PC-3 (cell line): ENCODE results near the gene IQSEC1. TPM values are rescaled to one million over a fixed set of nuclear protein-coding genes. Genes with fewer than 3 reads are reported as not detected.

Source experiments
- ATAC-seq: fragments of 200-7000 bp; cut with Tn5 transposase; 2 replicates; pipeline ENCODE4 v1.9.1; 2020; ENCODE audit warnings: mild to moderate bottlenecking, moderate library complexity
- BruUV-seq: library from RNA; stranded (reverse); fragments of 400-500 nt; replicated peaks from 2 replicates; lab custom pipeline; 2021; lab: Mats Ljungman, UMichigan
- CTCF ChIA-PET: fragments of 300-600 bp; sonication (Branson Sonifier 250); formaldehyde crosslinking; loops from one replicate; lab custom pipeline; 2022; ENCODE audit warnings: antibody characterized with exemption; lab: Charles Lee
- POLR2A ChIA-PET: fragments of 300-600 bp; sonication (Branson Sonifier 250); formaldehyde crosslinking; loops from one replicate; lab custom pipeline; 2022; ENCODE audit warnings: antibody characterized with exemption; ENCODE audit not compliant: unreplicated experiment; lab: Charles Lee
- DNase-seq: peaks from one replicate; pipeline ENCODE4 v3.0.0-alpha.2; 2015
- H2AFZ ChIP-seq: fragments of 300-600 bp; sonication (generic); 2 replicates; pipeline ENCODE4 v1.6.0; 2016; ENCODE audit warnings: antibody characterized with exemption, low read length
- H3F3A ChIP-seq: fragments of 300-600 bp; sonication (generic); one replicate; pipeline ENCODE4 v1.6.0; 2017; ENCODE audit warnings: antibody characterized with exemption, low read length, control low read depth, mild to moderate bottlenecking; ENCODE audit not compliant: unreplicated experiment
- H3K27ac ChIP-seq: fragments of 300-600 bp; sonication (generic); 2 replicates; pipeline ENCODE4 v1.5.1; 2016; ENCODE audit warnings: mild to moderate bottlenecking, low read length
- H3K27me3 ChIP-seq: fragments of 300-600 bp; sonication (generic); 2 replicates; pipeline ENCODE4 v1.6.1; 2016; ENCODE audit warnings: low read length, mixed read lengths
- H3K36me3 ChIP-seq: fragments of 300-600 bp; sonication (generic); 2 replicates; pipeline ENCODE4 v1.6.1; 2016; ENCODE audit warnings: low read depth, mixed run types, low read length, mixed read lengths
- H3K4me1 ChIP-seq: fragments of 300-600 bp; sonication (generic); 2 replicates; pipeline ENCODE4 v1.5.1; 2016; ENCODE audit warnings: low read length; ENCODE audit not compliant: insufficient read depth
- H3K4me2 ChIP-seq: fragments of 300-600 bp; sonication (generic); 2 replicates; pipeline ENCODE4 v1.6.0; 2016; ENCODE audit warnings: low read length
- H3K4me3 ChIP-seq: fragments of 300-600 bp; sonication (generic); 2 replicates; pipeline ENCODE4 v1.5.1; 2016; ENCODE audit warnings: mild to moderate bottlenecking, low read length, mixed read lengths
- H3K79me2 ChIP-seq: fragments of 300-600 bp; sonication (generic); 2 replicates; pipeline ENCODE4 v1.6.1; 2017; ENCODE audit warnings: low read length, mixed read lengths
- H3K9ac ChIP-seq: fragments of 300-600 bp; sonication (generic); 2 replicates; pipeline ENCODE4 v1.6.0; 2016; ENCODE audit warnings: mild to moderate bottlenecking, low read length
- H3K9me2 ChIP-seq: fragments of 300-600 bp; sonication (generic); replicated peaks from 2 replicates; pipeline ENCODE4 v1.6.1; 2016; ENCODE audit warnings: mixed run types, low read length, mixed read lengths
- H3K9me3 ChIP-seq: fragments of 300-600 bp; sonication (generic); 2 replicates; pipeline ENCODE4 v1.6.1; 2016; ENCODE audit warnings: low read length, mixed read lengths
- H4K20me1 ChIP-seq: fragments of 300-600 bp; sonication (generic); 2 replicates; pipeline ENCODE4 v1.6.1; 2016; ENCODE audit warnings: low read length, mixed read lengths
- EZH2 ChIP-seq: fragments of 300-600 bp; sonication (generic); IDR thresholded peaks from one replicate; pipeline ENCODE4 v1.6.1; 2017; ENCODE audit warnings: antibody characterized with exemption, mild to moderate bottlenecking, low read length; ENCODE audit not compliant: unreplicated experiment
- EZH2phosphoT487 ChIP-seq: fragments of 300-600 bp; sonication (generic); IDR thresholded peaks from 2 replicates; pipeline ENCODE4 v1.6.1; 2018; ENCODE audit warnings: mild to moderate bottlenecking, antibody characterized with exemption, low read length, borderline replicate concordance
- intact Hi-C: fragments of 100-400 bp; cut with micrococcal nuclease; formaldehyde crosslinking; loops from 2 replicates; pipeline ENCODE4 v1.9.0; 2023
- total RNA-seq: library from RNA; depleted of rRNA; stranded (reverse); fragments of >200 nt; gene quantifications from 2 replicates; pipeline ENCODE4 v1.2.3, GENCODE V29; 2014
- TF ChIP-seq, protein P1 (sequence below): fragments of 300-600 bp; sonication (generic); conservative IDR thresholded peaks from 2 replicates; pipeline ENCODE4 v1.5.1; 2017; ENCODE audit warnings: antibody characterized with exemption, low read depth, mild to moderate bottlenecking, low read length

IQSEC1 gene
- total RNA-seq, 1 experiment from 2014 or later: 37.9 TPM

DNA sequence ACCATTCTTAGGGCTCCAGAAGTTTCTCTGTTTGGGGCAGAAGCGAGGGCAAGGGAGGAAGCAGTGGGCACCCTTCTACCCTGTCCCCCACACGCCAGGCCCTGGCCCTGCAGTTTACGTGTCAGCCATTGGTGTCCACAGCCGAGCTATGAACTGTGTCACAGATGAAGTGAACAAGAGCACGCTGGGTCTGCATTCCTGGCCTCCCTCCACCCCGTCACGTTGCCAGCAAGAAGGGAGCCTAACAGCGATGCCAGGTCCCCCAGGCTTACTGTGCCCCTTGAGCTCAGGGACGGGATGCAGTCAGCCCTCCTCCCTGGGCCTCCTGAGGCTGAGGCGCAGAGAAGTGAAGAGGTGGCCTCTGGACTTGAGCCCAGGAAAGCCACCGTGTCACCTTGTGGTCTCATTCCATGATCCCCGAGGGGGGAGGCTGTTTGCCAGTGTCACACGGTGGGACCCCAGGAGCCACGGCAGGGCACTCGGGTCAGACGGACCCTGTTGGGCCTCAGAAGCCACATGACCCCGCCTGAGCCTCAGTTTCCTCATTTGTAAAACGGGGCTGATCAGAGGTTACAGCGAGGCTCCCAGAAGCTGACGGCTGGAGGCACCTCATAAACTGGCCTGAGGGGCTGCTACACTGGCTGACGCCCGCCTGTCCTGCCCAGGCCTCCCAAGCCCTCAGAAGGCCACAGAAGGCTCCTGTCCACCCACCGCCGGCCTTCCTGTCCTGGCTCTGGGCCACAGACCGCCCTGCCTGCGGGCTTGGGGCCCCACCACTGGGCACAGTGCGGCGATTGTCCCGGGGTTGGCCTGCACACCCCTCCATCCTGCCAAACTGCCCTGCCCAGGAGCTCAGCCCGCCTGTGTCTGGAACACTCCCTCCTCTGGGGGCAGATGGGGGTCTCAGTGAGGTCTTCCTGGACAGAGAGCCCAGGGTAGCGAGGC lies 18.6 kb downstream of the IQSEC1 start:
- DNase-seq (no peak), ATAC-seq (no peak)
- H3K4me2 ChIP-seq: no peak overlapping the region
- POLR2A ChIA-PET: no interaction called here
- H3K4me3 ChIP-seq: no peak overlapping the region
- H4K20me1 ChIP-seq: no peaks in the 10 kb centered on the region
- H3F3A ChIP-seq: no peaks in the 10 kb centered on the region
- no peaks in the 10 kb centered on the region for H3K27me3 ChIP-seq
- no peak overlapping the region for H3K27ac ChIP-seq
- intact Hi-C loops: no loop called here
- H3K36me3 ChIP-seq: no peaks in the 10 kb centered on the region
- H3K79me2 ChIP-seq: no peaks in the 10 kb centered on the region
- CTCF ChIA-PET: no interaction called here
- H3K9ac ChIP-seq: no peak overlapping the region
- no peaks in the 10 kb centered on the region for H3K9me2 ChIP-seq
- no TSS peak for BruUV-seq
- H3K4me1 ChIP-seq: no peaks in the 10 kb centered on the region
- H3K9me3 ChIP-seq: no peaks in the 10 kb centered on the region
- H2AFZ ChIP-seq: no peak overlapping the region
- no peak for TF ChIP-seq EZH2phosphoT487
- TF ChIP-seq EZH2: no peak
- TF ChIP-seq, protein P1, sequence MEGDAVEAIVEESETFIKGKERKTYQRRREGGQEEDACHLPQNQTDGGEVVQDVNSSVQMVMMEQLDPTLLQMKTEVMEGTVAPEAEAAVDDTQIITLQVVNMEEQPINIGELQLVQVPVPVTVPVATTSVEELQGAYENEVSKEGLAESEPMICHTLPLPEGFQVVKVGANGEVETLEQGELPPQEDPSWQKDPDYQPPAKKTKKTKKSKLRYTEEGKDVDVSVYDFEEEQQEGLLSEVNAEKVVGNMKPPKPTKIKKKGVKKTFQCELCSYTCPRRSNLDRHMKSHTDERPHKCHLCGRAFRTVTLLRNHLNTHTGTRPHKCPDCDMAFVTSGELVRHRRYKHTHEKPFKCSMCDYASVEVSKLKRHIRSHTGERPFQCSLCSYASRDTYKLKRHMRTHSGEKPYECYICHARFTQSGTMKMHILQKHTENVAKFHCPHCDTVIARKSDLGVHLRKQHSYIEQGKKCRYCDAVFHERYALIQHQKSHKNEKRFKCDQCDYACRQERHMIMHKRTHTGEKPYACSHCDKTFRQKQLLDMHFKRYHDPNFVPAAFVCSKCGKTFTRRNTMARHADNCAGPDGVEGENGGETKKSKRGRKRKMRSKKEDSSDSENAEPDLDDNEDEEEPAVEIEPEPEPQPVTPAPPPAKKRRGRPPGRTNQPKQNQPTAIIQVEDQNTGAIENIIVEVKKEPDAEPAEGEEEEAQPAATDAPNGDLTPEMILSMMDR: no peak

DNA sequence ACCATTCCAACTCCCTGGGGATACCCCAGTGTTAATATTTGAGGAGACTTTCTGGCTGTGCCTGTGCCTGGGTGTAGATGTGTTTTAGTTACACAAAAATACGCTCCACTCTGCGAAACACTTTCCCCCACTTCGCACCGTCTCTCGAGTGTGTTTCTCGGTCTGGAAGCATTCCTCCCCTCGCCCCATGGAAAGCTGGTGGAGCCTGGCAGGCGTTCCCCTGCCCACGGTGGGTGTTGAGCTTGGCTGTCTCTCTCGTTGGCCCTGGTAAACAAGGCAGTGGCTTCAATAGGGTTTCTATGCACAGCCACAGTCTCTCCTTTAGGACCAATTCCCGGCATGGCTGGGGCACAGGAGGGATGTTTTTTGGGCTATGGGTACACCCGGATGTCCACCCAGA lies 19.3 kb downstream of the IQSEC1 start:
- no peaks in the 10 kb centered on the region for H4K20me1 ChIP-seq
- H3K27ac ChIP-seq: no peak overlapping the region
- no peak overlapping the region for H3K4me3 ChIP-seq
- no peak overlapping the region for H3K9ac ChIP-seq
- no peaks in the 10 kb centered on the region for H3K4me1 ChIP-seq
- H3F3A ChIP-seq: no peaks in the 10 kb centered on the region
- intact Hi-C loops: no loop called here
- no peak for ATAC-seq
- H3K27me3 ChIP-seq: no peaks in the 10 kb centered on the region
- no peaks in the 10 kb centered on the region for H3K9me2 ChIP-seq
- no peak for TF ChIP-seq EZH2
- no peak for TF ChIP-seq EZH2phosphoT487
- TF ChIP-seq, protein P1: no peak
- H2AFZ ChIP-seq: no peak overlapping the region
- H3K9me3 ChIP-seq: no peaks in the 10 kb centered on the region
- H3K4me2 ChIP-seq: no peak overlapping the region
- no TSS peak for BruUV-seq
- H3K79me2 ChIP-seq: no peaks in the 10 kb centered on the region
- DNase-seq: no peak
- CTCF ChIA-PET: no interaction called here
- no peaks in the 10 kb centered on the region for H3K36me3 ChIP-seq
- POLR2A ChIA-PET: no interaction called here

DNA sequence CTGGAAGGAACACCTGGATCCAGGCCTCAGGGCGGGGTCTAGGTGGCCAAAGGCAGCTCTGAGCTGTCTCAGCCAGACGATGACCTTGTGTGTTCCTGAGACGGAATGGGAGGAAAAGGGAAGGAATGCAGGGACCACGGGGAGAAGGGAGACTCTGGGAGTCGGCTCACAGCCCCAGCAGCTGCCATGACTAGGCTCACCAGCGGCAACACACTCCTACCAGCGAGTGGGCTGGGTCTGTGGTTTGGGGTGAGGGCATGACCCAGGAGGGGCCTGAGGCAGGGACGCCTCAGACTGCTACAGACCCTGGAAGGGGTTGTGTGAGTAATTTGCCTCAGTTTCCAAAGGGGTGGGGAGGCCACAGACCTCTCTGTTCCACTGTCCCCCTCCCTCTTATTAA lies 19.8 kb downstream of the IQSEC1 start:
- Histone ChIP-seq H3K9ac (no peak overlapping the region), H3K9me3 (no peaks in the 10 kb centered on the region), H3K4me1 (no peaks in the 10 kb centered on the region), H2AFZ (no peak overlapping the region), H3K9me2 (no peaks in the 10 kb centered on the region), H3K27ac (no peak overlapping the region), H3F3A (no peaks in the 10 kb centered on the region), H3K4me3 (no peak overlapping the region), H3K79me2 (no peaks in the 10 kb centered on the region), H4K20me1 (no peaks in the 10 kb centered on the region), H3K4me2 (no peak overlapping the region), H3K27me3 (no peaks in the 10 kb centered on the region), H3K36me3 (no peaks in the 10 kb centered on the region)
- POLR2A ChIA-PET: no interaction called here
- ATAC-seq (no peak), DNase-seq (no peak)
- CTCF ChIA-PET: no interaction called here
- no peak for TF ChIP-seq EZH2
- no peak for TF ChIP-seq EZH2phosphoT487
- TF ChIP-seq, protein P1: no peak
- intact Hi-C loops: no loop called here
- no TSS peak for BruUV-seq
